HCT116 (cell line): ENCODE data around the gene CHD1L.

Experiments
- CBX3 ChIP-seq: IDR thresholded peaks from 2 replicates; pipeline ENCODE4 v1.6.1; 2012; ENCODE audit warnings: low read depth
- CEBPB ChIP-seq: IDR thresholded peaks from 2 replicates; pipeline ENCODE4 v1.6.1; 2012; ENCODE audit warnings: low read depth
- EZH2phosphoT487 ChIP-seq: fragments of 200-600 bp; IDR thresholded peaks from 2 replicates; pipeline ENCODE4 v1.6.1; 2018; ENCODE audit warnings: antibody characterized with exemption, borderline replicate concordance
- POLR2AphosphoS5 ChIP-seq: IDR thresholded peaks from 2 replicates; pipeline ENCODE4 v1.6.1; 2011; ENCODE audit warnings: mild to moderate bottlenecking, low read depth, low read length, moderate library complexity
- ZFX ChIP-seq: fragments of 450-650 bp; IDR thresholded peaks from 2 replicates; pipeline ENCODE4 v1.6.1; 2017
- TF ChIP-seq, protein P1 (sequence below), 3 experiments: fragments of 200-600 bp in 1 of 3; sonication (generic) in 1 of 3; IDR thresholded peaks in 2 of 3; conservative IDR thresholded peaks in 1 of 3; 2 replicates each; pipeline ENCODE4 v1.5.1; 2012 to 2017; ENCODE audit warnings: low read depth in 2 of 3, low read length in 2 of 3, antibody characterized with exemption in 1 of 3, borderline replicate concordance in 1 of 3, control low read depth in 1 of 3, mild to moderate bottlenecking in 1 of 3, mixed read lengths in 1 of 3, mixed run types in 1 of 3, moderate library complexity in 1 of 3; ENCODE audit not compliant: insufficient read depth in 1 of 3

DNA sequence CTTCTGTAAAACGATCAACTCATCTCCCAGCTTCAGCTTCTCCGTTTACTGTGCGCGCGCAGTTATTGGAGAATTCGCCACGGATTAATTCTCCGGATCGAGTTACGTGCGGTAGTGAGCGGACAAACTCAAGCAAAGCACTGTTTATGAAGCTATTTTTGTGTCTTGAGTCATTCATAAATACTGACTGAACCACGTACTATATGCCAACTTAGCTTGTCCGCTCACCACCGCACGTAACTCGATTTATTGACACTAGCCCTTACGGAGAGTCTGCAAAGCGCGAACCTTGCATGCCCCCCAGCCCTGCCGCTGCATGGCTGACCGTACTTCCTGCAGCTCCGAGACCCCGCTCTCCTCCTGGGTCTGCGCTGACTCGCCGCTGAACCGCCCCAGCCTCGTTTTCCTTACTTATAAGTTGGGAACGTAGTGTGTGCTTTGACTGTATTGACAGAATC is 773 bp downstream of the CHD1L start:
- TF ChIP-seq CEBPB = no peak
- TF ChIP-seq CBX3 = no peak
- TF ChIP-seq POLR2AphosphoS5 = no peak
- TF ChIP-seq, protein P1, sequence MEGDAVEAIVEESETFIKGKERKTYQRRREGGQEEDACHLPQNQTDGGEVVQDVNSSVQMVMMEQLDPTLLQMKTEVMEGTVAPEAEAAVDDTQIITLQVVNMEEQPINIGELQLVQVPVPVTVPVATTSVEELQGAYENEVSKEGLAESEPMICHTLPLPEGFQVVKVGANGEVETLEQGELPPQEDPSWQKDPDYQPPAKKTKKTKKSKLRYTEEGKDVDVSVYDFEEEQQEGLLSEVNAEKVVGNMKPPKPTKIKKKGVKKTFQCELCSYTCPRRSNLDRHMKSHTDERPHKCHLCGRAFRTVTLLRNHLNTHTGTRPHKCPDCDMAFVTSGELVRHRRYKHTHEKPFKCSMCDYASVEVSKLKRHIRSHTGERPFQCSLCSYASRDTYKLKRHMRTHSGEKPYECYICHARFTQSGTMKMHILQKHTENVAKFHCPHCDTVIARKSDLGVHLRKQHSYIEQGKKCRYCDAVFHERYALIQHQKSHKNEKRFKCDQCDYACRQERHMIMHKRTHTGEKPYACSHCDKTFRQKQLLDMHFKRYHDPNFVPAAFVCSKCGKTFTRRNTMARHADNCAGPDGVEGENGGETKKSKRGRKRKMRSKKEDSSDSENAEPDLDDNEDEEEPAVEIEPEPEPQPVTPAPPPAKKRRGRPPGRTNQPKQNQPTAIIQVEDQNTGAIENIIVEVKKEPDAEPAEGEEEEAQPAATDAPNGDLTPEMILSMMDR (IDR thresholded peaks at IDR 0.05 in 2 of 3, conservative IDR thresholded peaks at IDR 0.05 in 1 of 3; ENCODE audit: borderline replicate concordance in 1 of 3, insufficient read depth in 1 of 3, low read depth in 2 of 3, low read length in 2 of 3) = no peak
- TF ChIP-seq EZH2phosphoT487 = no peak
- no peak for TF ChIP-seq ZFX
